Stimulated activated effector memory CD8-positive, alpha-beta T cell treated with anti-CD3 and anti-CD28 coated beads, Interleukin-12 subunit alpha, Interleukin-12 subunit beta, amount 100 ng/mL, for 72 hours (primary cell): ENCODE results near the gene DYNLRB1.

Experiments used
- ATAC-seq: fragments of 150-1000 bp; cut with Tn5 transposase; 2 replicates; pipeline ENCODE4 v1.10.0; 2021
- DNase-seq, 2 donors: peaks; one replicate each; pipeline ENCODE4 v3.0.0; 2021 to 2022; ENCODE audit warnings: low spot score in 2 of 2
- H3K27ac Mint-ChIP-seq: one replicate; pipeline ENCODE4 v1.8.0; 2022; ENCODE audit warnings: mild to moderate bottlenecking, mixed read lengths
- H3K36me3 Mint-ChIP-seq: one replicate; pipeline ENCODE4 v1.8.0; 2022; ENCODE audit warnings: mild to moderate bottlenecking, mixed read lengths
- H3K4me1 Mint-ChIP-seq: one replicate; pipeline ENCODE4 v1.8.0; 2022; ENCODE audit warnings: mixed read lengths
- H3K4me3 Mint-ChIP-seq: one replicate; pipeline ENCODE4 v1.8.0; 2022; ENCODE audit warnings: mild to moderate bottlenecking, mixed read lengths
- H3K9me3 Mint-ChIP-seq: one replicate; pipeline ENCODE4 v1.8.0; 2022; ENCODE audit warnings: mixed read lengths

DYNLRB1 gene

GRCh38 chr20:34570859-34571306 is 54.7 kb downstream of the DYNLRB1 start:
- H3K9me3 Mint-ChIP-seq = no peaks in the 10 kb centered on the region
- ATAC-seq = no peak
- H3K27ac Mint-ChIP-seq = peak overlapping the region; percentile 84
- H3K36me3 Mint-ChIP-seq = peaks cover 29% of the 10 kb centered on the region
- no peak overlapping the region for H3K4me3 Mint-ChIP-seq
- H3K4me1 Mint-ChIP-seq = peaks cover 10% of the 10 kb centered on the region
- DNase-seq = no peak

GRCh38 chr20:34571753-34572152 is 55.5 kb downstream of the DYNLRB1 start:
- no peaks in the 10 kb centered on the region for H3K9me3 Mint-ChIP-seq
- peaks cover 7% of the 10 kb centered on the region for H3K4me1 Mint-ChIP-seq
- H3K27ac Mint-ChIP-seq = peak overlapping the region; percentile 84
- no peak for ATAC-seq
- H3K36me3 Mint-ChIP-seq = peaks cover 29% of the 10 kb centered on the region
- DNase-seq = no peak
- no peak overlapping the region for H3K4me3 Mint-ChIP-seq

- Mint-ChIP-seq H3K9me3 (no peaks in the 10 kb centered on the region), H3K4me1 (peaks cover 7% of the 10 kb centered on the region), H3K36me3 (peaks cover 29% of the 10 kb centered on the region), H3K27ac (peak overlapping the region; percentile 61), H3K4me3 (no peak overlapping the region)
- DNase-seq (no peak), ATAC-seq (no peak)
Observed at GRCh38 chr20:34573541-34574300, 57.5 kb downstream of the DYNLRB1 start.

DNA sequence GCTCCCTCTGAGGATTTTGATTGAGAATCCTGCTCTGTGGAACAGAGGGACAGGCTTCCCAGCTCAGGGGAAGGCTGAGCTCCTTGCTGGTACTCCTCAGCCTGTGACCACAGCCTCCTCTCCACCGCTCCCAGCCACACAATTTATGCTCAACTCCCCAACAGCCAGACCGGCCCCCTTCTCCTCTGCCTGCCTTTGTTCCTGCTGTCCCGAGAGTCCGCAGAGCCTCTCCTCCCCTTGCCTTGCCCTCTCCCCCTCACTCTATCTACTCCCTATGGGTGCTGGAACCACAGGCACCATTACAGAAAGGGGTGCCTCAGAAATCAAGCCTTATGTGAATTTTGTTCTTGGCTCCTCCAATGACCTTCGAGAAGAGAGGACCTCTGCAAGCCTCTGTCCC is 58.2 kb downstream of the DYNLRB1 start:
- H3K4me3 Mint-ChIP-seq = no peak overlapping the region
- no peak for DNase-seq
- no peaks in the 10 kb centered on the region for H3K9me3 Mint-ChIP-seq
- peaks cover 29% of the 10 kb centered on the region for H3K36me3 Mint-ChIP-seq
- peaks cover 7% of the 10 kb centered on the region for H3K4me1 Mint-ChIP-seq
- no peak for ATAC-seq
- peak overlapping the region; percentile 74 for H3K27ac Mint-ChIP-seq

DNA sequence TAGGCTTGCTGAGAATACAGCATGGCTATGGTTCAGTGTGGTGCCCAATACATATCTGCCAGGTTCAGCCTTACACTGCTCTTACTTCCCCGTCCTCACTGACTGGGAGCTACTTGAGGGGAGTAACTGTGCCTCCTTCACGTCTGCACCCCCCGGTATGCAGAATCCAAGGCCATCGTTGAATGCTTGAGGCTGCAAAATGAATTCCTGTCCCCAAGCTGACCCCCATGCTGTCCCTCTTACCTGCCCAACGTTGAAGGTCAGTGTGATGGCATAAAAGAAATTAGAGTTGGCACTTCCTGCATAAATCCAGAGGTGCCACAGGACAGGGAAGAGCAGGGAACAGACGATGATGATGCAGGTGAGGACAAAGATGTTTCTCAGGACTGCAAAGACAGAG is 58.6 kb downstream of the DYNLRB1 start:
- no peaks in the 10 kb centered on the region for H3K9me3 Mint-ChIP-seq
- DNase-seq = no peak
- H3K4me1 Mint-ChIP-seq = peaks cover 9% of the 10 kb centered on the region
- peak overlapping the region; percentile 74 for H3K27ac Mint-ChIP-seq
- H3K4me3 Mint-ChIP-seq = no peak overlapping the region
- ATAC-seq = no peak
- peaks cover 29% of the 10 kb centered on the region for H3K36me3 Mint-ChIP-seq

GRCh38 chr20:34575271-34575670 is 59.0 kb downstream of the DYNLRB1 start:
- Mint-ChIP-seq H3K27ac (peak overlapping the region; percentile 74), H3K4me3 (no peak overlapping the region), H3K9me3 (no peaks in the 10 kb centered on the region), H3K36me3 (peaks cover 29% of the 10 kb centered on the region), H3K4me1 (peaks cover 13% of the 10 kb centered on the region)
- DNase-seq (no peak), ATAC-seq (no peak)

- Mint-ChIP-seq H3K4me3 (no peak overlapping the region), H3K36me3 (peaks cover 25% of the 10 kb centered on the region), H3K27ac (no peak overlapping the region), H3K4me1 (peaks cover 17% of the 10 kb centered on the region), H3K9me3 (no peaks in the 10 kb centered on the region)
- DNase-seq (no peak), ATAC-seq (no peak)
Observed at GRCh38 chr20:34575756-34576155, 59.5 kb downstream of the DYNLRB1 start.

DNA sequence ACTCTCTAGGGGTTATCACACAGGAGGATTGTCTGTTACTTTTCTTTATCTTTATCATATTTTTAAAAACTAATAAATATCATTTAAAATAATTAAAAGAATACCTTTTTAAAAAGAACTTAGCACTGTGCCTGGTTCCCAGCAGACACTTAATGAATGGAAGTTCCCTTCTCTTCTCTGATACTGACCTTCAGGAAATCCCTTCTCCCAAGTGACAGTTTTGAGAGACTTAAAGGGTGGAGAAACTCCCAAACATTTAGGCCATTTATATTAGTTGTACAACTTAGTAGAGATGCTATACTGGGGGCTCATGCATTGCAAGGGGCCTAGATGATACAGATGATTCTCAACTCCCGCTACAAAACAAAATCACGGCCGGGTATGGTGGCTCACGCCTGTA is 60.8 kb downstream of the DYNLRB1 start:
- peaks cover 24% of the 10 kb centered on the region for H3K4me1 Mint-ChIP-seq
- ATAC-seq = no peak
- H3K9me3 Mint-ChIP-seq = no peaks in the 10 kb centered on the region
- H3K27ac Mint-ChIP-seq = no peak overlapping the region
- H3K4me3 Mint-ChIP-seq = no peak overlapping the region
- peaks cover 20% of the 10 kb centered on the region for H3K36me3 Mint-ChIP-seq
- no peak for DNase-seq

DNA sequence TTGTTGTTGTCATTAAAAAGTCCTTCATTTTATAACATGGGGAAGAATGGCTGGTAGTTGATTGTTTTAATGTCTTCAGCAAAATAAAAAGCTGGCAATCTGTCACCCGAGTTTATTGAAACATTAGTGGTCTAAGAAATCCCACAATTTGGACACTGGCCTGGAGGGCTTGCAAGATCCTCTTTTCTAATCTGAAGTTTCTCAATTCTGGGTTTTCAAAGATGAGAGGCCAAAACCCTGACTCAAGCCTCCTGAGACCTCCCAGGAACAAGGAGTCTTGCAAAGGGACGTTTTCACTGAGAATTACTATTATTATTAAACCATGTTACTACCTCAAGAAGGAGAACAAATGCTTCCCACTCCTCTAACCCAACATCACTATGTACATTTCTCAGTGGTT is 61.8 kb downstream of the DYNLRB1 start:
- Mint-ChIP-seq H3K4me3 (no peak overlapping the region), H3K9me3 (no peaks in the 10 kb centered on the region), H3K36me3 (peaks cover 17% of the 10 kb centered on the region), H3K27ac (no peak overlapping the region), H3K4me1 (peaks cover 24% of the 10 kb centered on the region)
- DNase-seq (no peak), ATAC-seq (no peak)

DNA sequence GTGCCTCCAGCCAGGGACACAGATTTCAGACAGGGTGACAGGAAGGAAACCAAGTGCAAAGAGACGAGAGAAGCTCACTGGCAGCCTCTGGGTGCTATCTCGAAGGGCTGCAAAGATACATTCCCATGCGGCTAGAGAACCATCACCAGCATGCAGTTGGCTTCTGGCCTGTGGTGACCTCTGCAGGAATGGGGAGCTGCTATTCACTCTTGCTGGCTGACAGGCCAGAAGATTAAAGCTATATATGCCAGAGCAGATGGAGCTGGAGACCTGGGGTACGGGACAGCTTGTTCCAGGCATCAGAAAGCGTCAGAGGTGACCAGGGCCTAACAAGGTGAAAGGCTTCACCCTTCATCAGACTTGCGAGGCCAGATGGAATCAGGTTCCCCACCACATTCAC is 62.3 kb downstream of the DYNLRB1 start:
- peaks cover 24% of the 10 kb centered on the region for H3K4me1 Mint-ChIP-seq
- peaks cover 12% of the 10 kb centered on the region for H3K36me3 Mint-ChIP-seq
- no peaks in the 10 kb centered on the region for H3K9me3 Mint-ChIP-seq
- no peak overlapping the region for H3K4me3 Mint-ChIP-seq
- no peak for ATAC-seq
- no peak overlapping the region for H3K27ac Mint-ChIP-seq
- DNase-seq = no peak

GRCh38 chr20:34579191-34579978 is 63.2 kb downstream of the DYNLRB1 start:
- ATAC-seq = no peak
- Mint-ChIP-seq H3K4me1 (peaks cover 24% of the 10 kb centered on the region), H3K9me3 (no peaks in the 10 kb centered on the region), H3K4me3 (no peak overlapping the region), H3K27ac (peak overlapping the region; percentile 94), H3K36me3 (peaks cover 11% of the 10 kb centered on the region)
- DNase-seq = no peak

GRCh38 chr20:34579979-34580940 is 64.0 kb downstream of the DYNLRB1 start:
- peak; percentile 68 for ATAC-seq
- DNase-seq = no peak
- Mint-ChIP-seq H3K4me3 (no peak overlapping the region), H3K27ac (peak overlapping the region; percentile 94), H3K9me3 (no peaks in the 10 kb centered on the region), H3K36me3 (peaks cover 15% of the 10 kb centered on the region), H3K4me1 (peaks cover 24% of the 10 kb centered on the region)

DNA sequence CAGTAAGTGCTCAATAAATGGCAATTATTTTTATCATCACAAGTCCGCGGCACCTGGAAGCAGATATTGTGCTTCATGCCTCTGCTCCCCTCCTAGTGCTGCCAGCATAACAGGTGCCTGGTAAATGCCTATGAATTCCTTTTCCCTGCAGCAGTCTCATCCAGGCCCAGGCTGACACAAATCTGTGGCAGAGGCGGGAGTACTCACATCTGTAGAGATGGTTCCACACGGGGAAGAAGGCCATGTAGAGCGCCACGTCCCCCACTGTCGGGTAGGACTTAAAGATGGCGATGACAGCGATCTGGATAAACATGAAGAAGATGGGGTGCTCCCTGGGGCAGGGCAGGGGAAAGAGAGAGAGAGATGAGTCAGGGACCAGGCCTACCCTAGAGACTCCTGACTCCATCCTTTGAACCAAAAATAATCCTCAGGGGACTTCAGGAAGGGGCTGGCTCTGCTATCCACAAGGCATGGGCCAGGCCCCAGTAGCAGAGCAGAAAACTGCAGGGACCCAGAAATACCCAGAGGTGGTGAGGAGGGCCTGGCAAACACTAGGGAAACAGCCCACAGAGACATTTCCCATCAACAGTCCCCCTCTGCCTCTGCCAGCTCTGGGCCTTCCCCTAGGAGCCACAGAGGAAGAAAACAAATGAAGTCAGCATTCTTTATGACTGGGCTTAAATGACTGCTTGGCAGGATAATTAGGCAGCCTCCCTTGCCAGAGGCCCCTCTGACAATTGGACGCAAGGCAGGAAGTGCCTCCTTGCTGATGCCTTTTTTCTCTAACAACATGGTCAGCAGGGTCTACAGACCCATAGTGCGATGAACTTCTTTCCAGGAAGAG is 65.3 kb downstream of the DYNLRB1 start:
- Mint-ChIP-seq H3K4me1 (peaks cover 24% of the 10 kb centered on the region), H3K4me3 (peak overlapping the region; percentile 33), H3K27ac (peak overlapping the region; percentile 94), H3K36me3 (peaks cover 15% of the 10 kb centered on the region), H3K9me3 (no peaks in the 10 kb centered on the region)
- ATAC-seq = peak; percentile 93
- peak in 1 of 2 donors; percentile 65 for DNase-seq

DNA sequence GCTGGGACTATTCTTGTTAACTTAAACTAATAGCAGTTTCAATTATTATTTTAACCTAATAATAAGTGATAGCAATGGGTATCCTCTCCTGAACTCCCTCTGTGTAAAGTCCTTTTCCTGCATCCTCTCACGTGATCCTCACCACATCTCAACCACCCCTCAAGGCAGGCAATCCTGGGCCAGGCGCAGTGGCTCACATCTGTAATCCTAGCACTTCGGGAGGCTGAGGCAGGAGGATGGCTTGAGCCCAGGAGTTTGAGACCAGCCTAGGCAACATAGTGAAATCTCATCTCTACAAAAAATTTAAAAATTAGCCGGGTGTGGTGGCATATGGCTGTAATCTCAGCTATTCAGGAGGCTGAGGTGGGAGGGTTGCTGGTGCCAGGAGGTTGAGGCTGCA is 66.0 kb downstream of the DYNLRB1 start:
- no peaks in the 10 kb centered on the region for H3K9me3 Mint-ChIP-seq
- ATAC-seq = no peak
- no peak for DNase-seq
- H3K36me3 Mint-ChIP-seq = peaks cover 18% of the 10 kb centered on the region
- peak overlapping the region; percentile 94 for H3K27ac Mint-ChIP-seq
- peaks cover 24% of the 10 kb centered on the region for H3K4me1 Mint-ChIP-seq
- no peak overlapping the region for H3K4me3 Mint-ChIP-seq
